Esophagus squamous epithelium (tissue), 4 donors: ENCODE results near the gene ACTA1.

Source experiments
- POLR2A ChIP-seq, 4 donors: fragments of 450-650 bp; IDR thresholded peaks; one replicate each; pipeline ENCODE4 v1.6.1; 2017; ENCODE audit warnings: antibody characterized with exemption in 4 of 4, mild to moderate bottlenecking in 4 of 4, moderate library complexity in 3 of 4
- TF ChIP-seq, protein P1 (sequence below), 6 experiments: fragments of 450-650 bp in 4 of 6; fragments of 200-600 bp in 2 of 6; sonication (generic) in 2 of 6; IDR thresholded peaks; one replicate each; pipeline ENCODE4 v1.5.1; 2016 to 2019; ENCODE audit warnings: antibody characterized with exemption in 6 of 6, mild to moderate bottlenecking in 4 of 6, moderate library complexity in 4 of 6

DNA sequence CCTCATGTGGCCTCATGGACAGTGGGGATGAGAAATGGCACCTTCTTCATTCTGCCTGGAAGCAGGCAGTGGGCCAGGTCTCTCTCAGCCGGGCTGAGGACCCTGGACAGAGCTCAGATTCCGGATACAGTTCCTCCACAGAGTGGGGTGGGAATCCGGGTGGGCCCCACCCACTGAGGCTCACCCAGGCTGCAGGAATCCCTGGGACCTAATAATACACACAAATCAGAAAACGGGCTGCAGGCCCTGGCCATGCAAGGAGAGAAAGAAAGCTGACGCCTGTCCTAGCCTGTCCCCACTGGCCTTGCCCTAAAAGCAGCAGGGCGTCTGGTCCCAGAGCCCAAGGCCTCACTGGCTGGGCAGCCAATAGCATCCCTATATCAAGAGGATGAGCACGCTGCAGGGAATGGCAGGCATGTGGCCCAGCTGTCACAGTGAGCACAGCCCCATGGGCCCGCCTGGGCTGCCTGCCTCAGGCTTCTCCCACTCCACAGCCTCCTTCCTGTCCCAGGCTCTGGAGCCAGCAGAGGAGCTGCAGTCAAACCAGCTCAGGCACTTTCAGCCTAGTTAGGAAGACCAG is 25.3 kb downstream of the ACTA1 start:
- TF ChIP-seq POLR2A (IDR thresholded peaks at IDR 0.05), result no peak
- TF ChIP-seq, protein P1, sequence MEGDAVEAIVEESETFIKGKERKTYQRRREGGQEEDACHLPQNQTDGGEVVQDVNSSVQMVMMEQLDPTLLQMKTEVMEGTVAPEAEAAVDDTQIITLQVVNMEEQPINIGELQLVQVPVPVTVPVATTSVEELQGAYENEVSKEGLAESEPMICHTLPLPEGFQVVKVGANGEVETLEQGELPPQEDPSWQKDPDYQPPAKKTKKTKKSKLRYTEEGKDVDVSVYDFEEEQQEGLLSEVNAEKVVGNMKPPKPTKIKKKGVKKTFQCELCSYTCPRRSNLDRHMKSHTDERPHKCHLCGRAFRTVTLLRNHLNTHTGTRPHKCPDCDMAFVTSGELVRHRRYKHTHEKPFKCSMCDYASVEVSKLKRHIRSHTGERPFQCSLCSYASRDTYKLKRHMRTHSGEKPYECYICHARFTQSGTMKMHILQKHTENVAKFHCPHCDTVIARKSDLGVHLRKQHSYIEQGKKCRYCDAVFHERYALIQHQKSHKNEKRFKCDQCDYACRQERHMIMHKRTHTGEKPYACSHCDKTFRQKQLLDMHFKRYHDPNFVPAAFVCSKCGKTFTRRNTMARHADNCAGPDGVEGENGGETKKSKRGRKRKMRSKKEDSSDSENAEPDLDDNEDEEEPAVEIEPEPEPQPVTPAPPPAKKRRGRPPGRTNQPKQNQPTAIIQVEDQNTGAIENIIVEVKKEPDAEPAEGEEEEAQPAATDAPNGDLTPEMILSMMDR (IDR thresholded peaks at IDR 0.05), result no peak
